ENCODE measurements around the gene ACSM3. TPM values are rescaled to one million over a fixed set of nuclear protein-coding genes. Genes with fewer than 3 reads are reported as not detected.

Gene ACSM3
- total and polyA plus RNA-seq, 9 donors = 1.5 to 3.4 (median 2.6) TPM

DNA sequence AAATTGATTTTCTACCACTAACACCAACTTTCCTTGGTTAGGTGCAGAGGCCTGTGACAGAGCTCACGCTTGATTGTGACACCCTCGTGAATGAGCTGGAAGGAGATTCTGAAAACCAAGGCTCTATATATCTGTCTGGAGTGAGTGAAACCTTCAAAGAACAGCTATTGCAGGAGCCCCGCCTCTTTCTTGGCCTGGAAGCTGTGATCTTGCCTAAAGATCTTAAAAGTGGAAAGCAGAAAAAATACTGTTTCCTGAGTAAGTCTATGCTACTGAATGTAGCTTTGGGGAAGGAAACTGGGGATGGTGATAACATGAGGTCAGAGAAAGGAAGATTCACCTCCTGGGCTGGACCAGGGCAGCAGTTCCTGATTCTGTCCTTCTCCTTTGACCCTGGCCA, 80.8 kb downstream of the ACSM3 start:
- no peak overlapping the region for H3K27ac ChIP-seq (ENCODE audit: low read length)
- no peaks in the 10 kb centered on the region for H3K4me1 ChIP-seq (ENCODE audit: control insufficient read depth, insufficient read depth, low read length)
- H3K4me3 ChIP-seq (ENCODE audit: low read length) = no peak overlapping the region
- H3K27me3 ChIP-seq (ENCODE audit: control insufficient read depth, insufficient read depth, low read length) = no peaks in the 10 kb centered on the region
- H3K36me3 ChIP-seq (ENCODE audit: control insufficient read depth, insufficient read depth, low read length) = peaks cover 15% of the 10 kb centered on the region
- H3K9me3 ChIP-seq (replicated peaks; ENCODE audit: control insufficient read depth, low read depth, low read length) = no peaks in the 10 kb centered on the region
- no peak for DNase-seq
- WGBS (ENCODE audit: insufficient coverage) = 100% methylated on average over 1 of the region's 3 CpGs

DNA sequence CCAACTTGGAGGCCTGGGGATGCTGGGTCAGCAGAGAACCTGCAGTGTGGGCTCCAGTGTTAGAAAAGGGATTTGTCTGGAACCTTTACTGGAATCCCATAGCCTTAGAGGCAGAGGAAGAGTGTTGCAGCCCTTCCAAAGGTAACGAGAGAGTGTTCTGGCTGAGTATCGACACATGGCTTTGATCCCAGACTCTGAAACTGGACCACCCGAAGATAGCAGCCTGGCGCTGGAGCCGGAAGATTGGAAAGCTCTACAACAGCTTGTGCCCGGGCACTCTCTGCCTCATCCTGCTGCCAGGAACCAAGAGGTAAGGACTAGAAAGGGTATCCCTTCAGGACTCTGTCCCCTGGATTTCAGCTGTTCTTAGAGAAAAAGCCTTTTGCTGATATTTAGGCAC, 82.2 kb downstream of the ACSM3 start:
- Histone ChIP-seq H3K27me3 (ENCODE audit: control insufficient read depth, insufficient read depth, low read length) (no peaks in the 10 kb centered on the region), H3K9me3 (replicated peaks; ENCODE audit: control insufficient read depth, low read depth, low read length) (no peaks in the 10 kb centered on the region), H3K36me3 (ENCODE audit: control insufficient read depth, insufficient read depth, low read length) (peaks cover 11% of the 10 kb centered on the region), H3K4me1 (ENCODE audit: control insufficient read depth, insufficient read depth, low read length) (peaks cover 3% of the 10 kb centered on the region), H3K4me3 (ENCODE audit: low read length) (no peak overlapping the region), H3K27ac (ENCODE audit: low read length) (no peak overlapping the region)
- no peak for DNase-seq
- 73% methylated on average over 6 of the region's 6 CpGs for WGBS (ENCODE audit: insufficient coverage)

GRCh38 chr16:20846551-20846950, 82.7 kb downstream of the ACSM3 start:
- peaks cover 6% of the 10 kb centered on the region for H3K4me1 ChIP-seq (ENCODE audit: control insufficient read depth, insufficient read depth, low read length)
- no peak overlapping the region for H3K4me3 ChIP-seq (ENCODE audit: low read length)
- no peaks in the 10 kb centered on the region for H3K9me3 ChIP-seq (replicated peaks; ENCODE audit: control insufficient read depth, low read depth, low read length)
- DNase-seq = no peak
- H3K27ac ChIP-seq (ENCODE audit: low read length) = no peak overlapping the region
- peaks cover 9% of the 10 kb centered on the region for H3K36me3 ChIP-seq (ENCODE audit: control insufficient read depth, insufficient read depth, low read length)
- H3K27me3 ChIP-seq (ENCODE audit: control insufficient read depth, insufficient read depth, low read length) = no peaks in the 10 kb centered on the region

Other genes with a start within 250 kb of the ACSM3 start
- gene ACSM2B, start 187.6 kb upstream of the ACSM3 start, total RNA-seq = 0.18 TPM
- gene ACSM2B, start 187.6 kb upstream of the ACSM3 start, polyA plus RNA-seq (ENCODE audit: insufficient read depth in 1 of 8, insufficient read length in 8 of 8, low replicate concordance in 1 of 8) = 1 to 10 TPM in 1 of 8 donors, under 1 TPM in 7; 0.11 to 1.1 (median 0.55) TPM
- gene ACSM1, start 66.3 kb upstream of the ACSM3 start, total RNA-seq = 0.04 TPM
- under 1 TPM in 3 of 8 donors, not detected in 5; 0.10 to 0.20 (median 0.16) TPM for gene ACSM1, start 66.3 kb upstream of the ACSM3 start, polyA plus RNA-seq (ENCODE audit: insufficient read depth in 1 of 8, insufficient read length in 8 of 8, low replicate concordance in 1 of 8)
- 38.6 TPM for gene THUMPD1, start 22.2 kb upstream of the ACSM3 start, total RNA-seq
- gene THUMPD1, start 22.2 kb upstream of the ACSM3 start, polyA plus RNA-seq (ENCODE audit: insufficient read depth in 1 of 8, insufficient read length in 8 of 8, low replicate concordance in 1 of 8) = 10 to 100 TPM; 22.5 to 37.0 (median 31.0) TPM
- gene ERI2, start 42.5 kb downstream of the ACSM3 start, total RNA-seq = 16.2 TPM
- 10 to 100 TPM; 13.0 to 17.5 (median 15.2) TPM for gene ERI2, start 42.5 kb downstream of the ACSM3 start, polyA plus RNA-seq (ENCODE audit: insufficient read depth in 1 of 8, insufficient read length in 8 of 8, low replicate concordance in 1 of 8)
- gene REXO5, start 42.5 kb downstream of the ACSM3 start, total RNA-seq = 5.5 TPM
- 1 to 10 TPM; 3.8 to 5.7 (median 4.6) TPM for gene REXO5, start 42.5 kb downstream of the ACSM3 start, polyA plus RNA-seq (ENCODE audit: insufficient read depth in 1 of 8, insufficient read length in 8 of 8, low replicate concordance in 1 of 8)
- gene DCUN1D3, start 136.3 kb downstream of the ACSM3 start, total RNA-seq = 7.8 TPM
- gene DCUN1D3, start 136.3 kb downstream of the ACSM3 start, polyA plus RNA-seq (ENCODE audit: insufficient read depth in 1 of 8, insufficient read length in 8 of 8, low replicate concordance in 1 of 8) = 1 to 10 TPM; 4.3 to 6.5 (median 4.9) TPM
- gene LYRM1, start 136.8 kb downstream of the ACSM3 start, total RNA-seq = 22.5 TPM
- 10 to 100 TPM; 17.1 to 22.8 (median 19.8) TPM for gene LYRM1, start 136.8 kb downstream of the ACSM3 start, polyA plus RNA-seq (ENCODE audit: insufficient read depth in 1 of 8, insufficient read length in 8 of 8, low replicate concordance in 1 of 8)